Type B pancreatic cell (in vitro differentiated cells): Measurements from ENCODE around the gene C3orf20. TPM values are rescaled to one million over a fixed set of nuclear protein-coding genes. Genes with fewer than 3 reads are reported as not detected.

Experiments used
- DNase-seq: peaks from one replicate; pipeline ENCODE4 v3.0.0; 2021; ENCODE audit warnings: mixed read lengths; ENCODE audit not compliant: unreplicated experiment; ENCODE audit errors: extremely low spot score
- H3K27ac Mint-ChIP-seq: 2 replicates; pipeline ENCODE4 v1.8.0; 2021; ENCODE audit warnings: mild to moderate bottlenecking, mixed read lengths
- H3K27me3 Mint-ChIP-seq: 2 replicates; pipeline ENCODE4 v1.8.0; 2021; ENCODE audit warnings: mixed read lengths
- H3K36me3 Mint-ChIP-seq: 2 replicates; pipeline ENCODE4 v1.8.0; 2021; ENCODE audit warnings: mixed read lengths
- H3K4me1 Mint-ChIP-seq: one replicate; pipeline ENCODE4 v1.8.0; 2021; ENCODE audit warnings: mixed read lengths; ENCODE audit not compliant: unreplicated experiment
- H3K4me3 Mint-ChIP-seq: 2 replicates; pipeline ENCODE4 v1.8.0; 2021; ENCODE audit warnings: mild to moderate bottlenecking, mixed read lengths
- H3K9me3 Mint-ChIP-seq: 2 replicates; pipeline ENCODE4 v1.8.0; 2021; ENCODE audit warnings: mixed read lengths
- CTCF ChIP-seq: fragments of 200-600 bp; sonication (generic); conservative IDR thresholded peaks from 2 replicates; pipeline ENCODE4 v1.5.0; 2021; ENCODE audit warnings: antibody characterized with exemption, mild to moderate bottlenecking
- total RNA-seq: library from RNA; stranded (reverse); gene quantifications from 2 replicates; pipeline ENCODE4 v1.2.1, GENCODE V29; 2021; ENCODE audit warnings: low replicate concordance

The C3orf20 gene
- total RNA-seq, 1 donor from 2014 or later = 0.24 TPM

- peaks cover 66% of the 10 kb centered on the region for H3K27me3 Mint-ChIP-seq
- H3K9me3 Mint-ChIP-seq = no peaks in the 10 kb centered on the region
- no peak for DNase-seq
- peaks cover 27% of the 10 kb centered on the region for H3K4me1 Mint-ChIP-seq
- H3K36me3 Mint-ChIP-seq = no peaks in the 10 kb centered on the region
- no peak overlapping the region for H3K27ac Mint-ChIP-seq
- TF ChIP-seq CTCF = no peak
- H3K4me3 Mint-ChIP-seq = no peak overlapping the region
Observed at GRCh38 chr3:14801031-14801430, 126.1 kb downstream of the C3orf20 start.

- Mint-ChIP-seq H3K4me1 (peaks cover 20% of the 10 kb centered on the region), H3K27me3 (peaks cover 68% of the 10 kb centered on the region), H3K27ac (no peak overlapping the region), H3K36me3 (no peaks in the 10 kb centered on the region), H3K9me3 (no peaks in the 10 kb centered on the region), H3K4me3 (no peak overlapping the region)
- no peak for DNase-seq
- TF ChIP-seq CTCF = no peak
Observed at GRCh38 chr3:14801668-14802380, 126.9 kb downstream of the C3orf20 start.

DNA sequence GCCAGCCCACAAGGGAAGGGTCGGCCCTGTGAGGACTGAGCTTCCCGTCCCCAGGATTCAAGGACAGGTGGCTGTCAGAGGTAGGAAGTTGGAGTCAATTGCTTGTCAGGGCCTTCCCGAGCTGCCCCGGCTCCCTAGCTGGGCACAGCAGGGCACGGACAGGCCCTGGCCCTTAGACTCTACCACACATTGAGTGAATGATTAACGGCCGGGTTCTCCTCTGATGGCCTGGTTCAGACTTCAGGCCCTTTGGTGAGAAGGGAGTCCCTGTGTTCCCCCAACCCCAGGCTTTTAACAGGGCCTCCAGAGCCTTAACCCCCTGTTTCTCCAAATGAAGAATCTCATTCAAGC lies 127.4 kb downstream of the C3orf20 start:
- H3K27me3 Mint-ChIP-seq = peaks cover 70% of the 10 kb centered on the region
- TF ChIP-seq CTCF = no peak
- H3K9me3 Mint-ChIP-seq = no peaks in the 10 kb centered on the region
- DNase-seq = no peak
- H3K27ac Mint-ChIP-seq = no peak overlapping the region
- no peaks in the 10 kb centered on the region for H3K36me3 Mint-ChIP-seq
- peaks cover 20% of the 10 kb centered on the region for H3K4me1 Mint-ChIP-seq
- no peak overlapping the region for H3K4me3 Mint-ChIP-seq

DNA sequence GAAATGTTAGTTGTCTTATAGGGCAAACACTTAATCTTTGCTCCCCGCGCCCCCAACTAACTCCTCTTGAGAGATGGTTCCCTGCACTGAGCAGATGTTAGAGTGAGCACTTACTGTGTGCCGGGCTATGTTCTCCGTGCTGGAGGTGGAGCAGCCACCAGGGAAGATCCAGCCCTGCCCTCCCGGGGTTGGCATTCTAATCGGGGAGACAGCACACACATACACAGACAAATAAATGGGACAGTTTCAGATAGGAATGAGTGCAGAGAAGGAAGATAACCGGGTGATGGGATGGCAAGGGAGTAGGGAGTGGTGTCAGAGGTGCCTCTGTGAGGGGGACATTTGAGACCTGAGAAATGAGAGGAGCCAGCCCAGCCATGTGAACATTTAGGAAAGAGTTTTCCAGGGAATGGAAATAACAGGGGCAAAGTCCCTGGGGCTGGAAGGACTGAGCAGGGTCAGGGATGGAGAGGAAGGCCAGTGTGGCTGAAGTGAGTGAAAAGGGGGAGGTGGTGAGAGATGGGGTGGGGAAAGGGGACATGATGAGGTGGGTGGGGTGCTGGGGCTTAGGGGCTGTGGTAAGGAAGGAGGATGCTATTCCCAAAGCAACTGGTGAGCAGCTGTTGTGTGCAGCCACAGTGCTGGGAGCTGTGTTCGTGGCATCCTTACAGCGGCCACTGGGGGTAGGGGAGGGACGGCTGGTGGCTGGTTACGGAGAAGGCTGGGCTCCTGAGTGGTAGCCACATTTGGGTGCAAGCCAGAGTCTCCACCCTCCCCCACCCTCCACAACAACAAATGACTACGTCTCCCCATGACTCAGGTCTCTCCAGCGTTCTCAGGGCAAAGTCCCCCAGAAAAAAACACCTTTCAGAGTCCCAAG lies 128.4 kb downstream of the C3orf20 start:
- no peak overlapping the region for H3K27ac Mint-ChIP-seq
- no peaks in the 10 kb centered on the region for H3K36me3 Mint-ChIP-seq
- peaks cover 20% of the 10 kb centered on the region for H3K4me1 Mint-ChIP-seq
- DNase-seq = no peak
- no peak overlapping the region for H3K4me3 Mint-ChIP-seq
- H3K9me3 Mint-ChIP-seq = no peaks in the 10 kb centered on the region
- no peak for TF ChIP-seq CTCF
- H3K27me3 Mint-ChIP-seq = peaks cover 76% of the 10 kb centered on the region

DNA sequence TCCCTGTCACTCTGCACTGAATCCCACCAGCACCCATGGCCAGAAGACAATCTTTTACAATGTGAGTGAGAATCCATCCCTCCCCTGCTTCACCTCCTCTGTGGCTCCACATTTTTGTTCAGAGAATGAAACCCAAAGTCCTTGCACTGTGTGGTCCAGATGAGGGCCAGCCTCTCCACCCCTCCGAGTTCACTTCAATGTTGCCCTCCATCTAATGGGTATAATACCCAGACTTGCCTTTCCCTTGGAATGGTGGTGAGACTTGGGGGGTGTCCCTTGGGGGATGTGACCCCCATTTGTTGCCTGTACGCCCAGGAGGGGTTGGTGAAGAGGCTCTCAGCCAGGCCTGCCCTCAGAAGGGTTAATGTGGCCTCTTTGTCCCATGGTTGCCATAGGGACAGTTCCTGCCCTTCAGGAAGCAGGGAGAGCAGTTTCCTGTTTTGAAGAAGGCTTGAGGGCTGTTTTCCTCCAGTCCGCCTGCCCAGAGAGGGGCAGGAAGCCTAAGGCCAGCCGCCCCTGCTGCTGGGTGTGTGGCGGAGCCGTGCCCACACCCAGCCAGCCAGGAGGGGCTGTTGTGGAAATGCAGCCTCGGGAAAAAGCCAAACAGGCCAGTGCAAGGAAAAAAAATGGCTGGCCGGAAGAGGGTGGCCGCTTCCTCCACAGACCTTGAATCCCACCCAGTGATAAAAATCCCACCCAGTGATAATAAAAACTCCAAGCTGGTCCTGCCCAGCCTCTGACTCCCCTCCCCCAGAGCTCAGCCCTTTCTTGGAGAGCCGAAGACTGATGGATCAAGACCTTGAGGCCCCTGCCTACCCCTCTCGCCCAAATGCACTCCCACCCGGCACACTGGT lies 129.3 kb downstream of the C3orf20 start:
- DNase-seq = no peak
- Mint-ChIP-seq H3K27me3 (peaks cover 80% of the 10 kb centered on the region), H3K4me1 (peaks cover 20% of the 10 kb centered on the region), H3K9me3 (no peaks in the 10 kb centered on the region), H3K27ac (no peak overlapping the region), H3K36me3 (no peaks in the 10 kb centered on the region), H3K4me3 (no peak overlapping the region)
- no peak for TF ChIP-seq CTCF
